Transverse colon (tissue), 4 donors: ENCODE results near the gene DGKH. TPM values are rescaled to one million over a fixed set of nuclear protein-coding genes. Genes with fewer than 3 reads are reported as not detected.

Source experiments
- DNase-seq: peaks from one replicate; pipeline ENCODE4 v3.0.0-alpha.2; 2019
- H3K27ac ChIP-seq, 4 donors: fragments of 200-600 bp; sonication (generic); 2 replicates each; pipeline ENCODE4 v1.5.1; 2016 to 2018; ENCODE audit warnings: inconsistent platforms in 4 of 4
- H3K27me3 ChIP-seq: fragments of 200-600 bp; sonication (generic); 2 replicates; pipeline ENCODE4 v1.5.1; 2017; ENCODE audit warnings: inconsistent platforms
- H3K36me3 ChIP-seq, 4 donors: fragments of 200-600 bp; sonication (generic); 2 replicates each; pipeline ENCODE4 v1.5.1; 2017 to 2019; ENCODE audit warnings: inconsistent platforms in 4 of 4
- H3K4me1 ChIP-seq, 4 donors: fragments of 200-600 bp; sonication (generic); 2 replicates each; pipeline ENCODE4 v1.5.1; 2017 to 2020; ENCODE audit warnings: inconsistent platforms in 4 of 4
- H3K4me3 ChIP-seq, 4 donors: fragments of 200-600 bp; sonication (generic); 1 replicate in 1 of 4; 2 replicates in 3 of 4; pipeline versions ENCODE4 v1.5.1 to v1.6.1; 2017 to 2019; ENCODE audit warnings: inconsistent platforms in 4 of 4
- H3K9me3 ChIP-seq, 2 donors: fragments of 200-600 bp; sonication (generic); 2 replicates each; pipeline ENCODE4 v1.5.1; 2017 to 2019; ENCODE audit warnings: inconsistent platforms in 2 of 2
- CTCF ChIP-seq, 5 experiments: fragments of 200-600 bp in 3 of 5; fragments of 450-650 bp in 2 of 5; sonication (generic) in 3 of 5; IDR thresholded peaks; 1 replicate in 2 of 5; 2 replicates in 3 of 5; pipeline ENCODE4 v1.5.1; 2016 to 2017; ENCODE audit warnings: antibody characterized with exemption in 5 of 5, inconsistent platforms in 3 of 5, mild to moderate bottlenecking in 2 of 5, moderate library complexity in 1 of 5
- EP300 ChIP-seq: sonication (generic); formaldehyde crosslinking; IDR thresholded peaks from one replicate; pipeline ENCODE4 v1.6.1; 2017; ENCODE audit warnings: antibody characterized with exemption, low read depth
- POLR2A ChIP-seq: fragments of 450-650 bp; IDR thresholded peaks from one replicate; pipeline ENCODE4 v1.6.1; 2016; ENCODE audit warnings: antibody characterized with exemption, mild to moderate bottlenecking, moderate library complexity
- POLR2AphosphoS5 ChIP-seq, 3 donors: sonication (generic); formaldehyde crosslinking; IDR thresholded peaks; one replicate each; pipeline ENCODE4 v1.6.1; 2016; ENCODE audit warnings: antibody characterized with exemption in 3 of 3
- WGBS, 2 donors: methylation state at CpG; one replicate each; pipeline ENCODE4 v1.1.5; 2018; ENCODE audit warnings: low coverage in 1 of 2; 5-methylcytosine and 5-hydroxymethylcytosine counted together
- in situ Hi-C, 4 donors: fragments of 200-750 bp; cut with MboI; loops; one replicate each; pipeline versions ENCODE4 v1.15.0 to v1.15.1; 2017; ENCODE audit warnings: low sequenced_read_pairs in 3 of 4, low pct_ligation_motif_present in 1 of 4, low pct_unique_long_range_greater_than_20kb in 1 of 4
- intact Hi-C: fragments of 100-400 bp; cut with DNase I; formaldehyde crosslinking; loops from one replicate; pipeline ENCODE4 v1.15.1; 2023; ENCODE audit warnings: low total_unique reads
- total RNA-seq, 4 donors: library from RNA; depleted of rRNA; stranded (reverse); fragments of >200 nt; gene quantifications; one replicate each; pipeline ENCODE4 v1.1.0, GENCODE V29; 2016

The DGKH gene
- total RNA-seq, 4 donors from 2014 or later, result 19.4 to 35.6 (median 25.0) TPM

DNA sequence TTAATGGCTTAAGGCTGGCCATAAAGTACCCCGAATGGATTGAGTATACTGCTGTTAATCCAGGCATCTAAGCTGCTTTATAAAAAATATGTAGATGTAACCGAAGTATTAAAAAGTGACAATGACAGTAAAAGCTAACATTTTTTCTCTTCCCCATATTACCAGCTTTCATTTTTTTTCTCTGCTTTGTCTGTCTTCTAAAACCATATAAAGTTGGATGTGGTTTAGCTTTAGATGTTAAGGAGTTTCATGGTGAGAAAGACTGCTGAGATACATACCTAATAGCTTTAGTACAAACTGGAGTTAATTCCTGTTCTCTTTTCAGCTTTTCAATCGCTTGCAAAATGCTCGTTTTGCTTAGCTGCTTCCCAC, 224.3 kb downstream of the DGKH start:
- TF ChIP-seq POLR2AphosphoS5 (IDR thresholded peaks at IDR 0.05), result no peak
- no peak for TF ChIP-seq EP300
- no peak for TF ChIP-seq POLR2A
- TF ChIP-seq CTCF (IDR thresholded peaks at IDR 0.05), result no peak
- intact Hi-C loops, result no loop called here
- DNase-seq, result no peak
- in situ Hi-C loops, result no loop called here
- Histone ChIP-seq H3K4me3 (peak overlapping the region; percentile 66 to 92 (median 84)), H3K36me3 (no peaks in the 10 kb centered on the region), H3K9me3 (no peaks in the 10 kb centered on the region), H3K27ac (peak overlapping the region; percentile 90 to 96 (median 94)), H3K27me3 (no peaks in the 10 kb centered on the region), H3K4me1 (peaks cover 5 to 43% (median 9%) of the 10 kb centered on the region in 4 donors)
- WGBS, 2 donors, result 13 to 18% methylated on average over 4 of the region's 4 CpGs

- H3K4me1 ChIP-seq, result peaks cover 8 to 47% (median 10%) of the 10 kb centered on the region in 4 donors
These were observed 226.1 kb downstream of the DGKH start for GRCh38 chr13:42274386-42275097.

GRCh38 chr13:42275098-42275471, 226.6 kb downstream of the DGKH start:
- peaks cover 8 to 52% (median 14%) of the 10 kb centered on the region in 4 donors for H3K4me1 ChIP-seq
- no peak for DNase-seq
- no peaks in the 10 kb centered on the region for H3K36me3 ChIP-seq
- 56 to 79% methylated on average over 2 of the region's 2 CpGs for WGBS, 2 donors
- intact Hi-C loops (no loop called here), in situ Hi-C loops (no loop called here)
- H3K9me3 ChIP-seq, result no peaks in the 10 kb centered on the region
- peak overlapping the region in 1 of 4 donors; percentile 33 for H3K27ac ChIP-seq
- no peak overlapping the region for H3K4me3 ChIP-seq
- no peaks in the 10 kb centered on the region for H3K27me3 ChIP-seq
- TF ChIP-seq POLR2AphosphoS5 (IDR thresholded peaks at IDR 0.05) (no peak), EP300 (no peak), POLR2A (no peak), CTCF (IDR thresholded peaks at IDR 0.05) (no peak)

More at GRCh38 chr13:42274386-42275097, 226.1 kb downstream of the DGKH start:
- H3K4me3 ChIP-seq, result no peak overlapping the region
- H3K9me3 ChIP-seq, result no peaks in the 10 kb centered on the region
- intact Hi-C loops, result no loop called here
- no peaks in the 10 kb centered on the region for H3K27me3 ChIP-seq
- 78 to 81% methylated on average over 4 to 10 of the region's 10 CpGs for WGBS, 2 donors
- TF ChIP-seq CTCF (IDR thresholded peaks at IDR 0.05) (no peak), POLR2A (no peak), EP300 (no peak), POLR2AphosphoS5 (IDR thresholded peaks at IDR 0.05) (no peak)
- H3K36me3 ChIP-seq, result no peaks in the 10 kb centered on the region
- no peak for DNase-seq
- in situ Hi-C loops, result no loop called here
- H3K27ac ChIP-seq, result peak overlapping the region in 2 of 4 donors; percentile 7 to 33

DNA sequence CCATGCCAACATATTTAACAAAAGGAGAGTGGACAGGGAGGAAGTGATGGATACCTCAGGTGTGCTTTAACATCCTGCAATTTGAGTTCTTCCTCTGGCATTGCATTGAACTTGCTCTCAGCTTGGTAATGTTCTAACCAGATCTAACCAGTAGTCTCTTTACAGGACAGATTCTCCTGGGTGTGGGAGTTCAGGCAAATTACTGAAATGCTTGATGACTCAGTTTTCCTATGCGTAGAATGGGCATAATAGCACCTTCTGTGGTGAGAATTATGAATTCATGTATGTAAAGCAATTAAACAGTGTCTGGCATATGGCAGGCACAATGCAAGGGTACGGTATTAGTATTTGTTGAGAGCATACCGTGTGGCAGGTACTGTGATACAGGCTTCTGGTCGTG, 227.1 kb downstream of the DGKH start:
- intact Hi-C loops (no loop called here), in situ Hi-C loops (no loop called here)
- no peak for TF ChIP-seq POLR2AphosphoS5 (IDR thresholded peaks at IDR 0.05)
- TF ChIP-seq POLR2A, result no peak
- TF ChIP-seq EP300, result no peak
- TF ChIP-seq CTCF (IDR thresholded peaks at IDR 0.05), result no peak
- Histone ChIP-seq H3K4me1 (peaks cover 8 to 56% (median 19%) of the 10 kb centered on the region in 4 donors), H3K27ac (no peak overlapping the region), H3K4me3 (no peak overlapping the region), H3K9me3 (no peaks in the 10 kb centered on the region), H3K36me3 (no peaks in the 10 kb centered on the region), H3K27me3 (no peaks in the 10 kb centered on the region)
- WGBS, 2 donors, result 80 to 85% methylated on average over 4 of the region's 4 CpGs
- DNase-seq, result no peak
